ENCODE results near the gene WDR6.
"Not testable (repeated sequence)": the region's sequence is repeated elsewhere in the genome, so short reads cannot be mapped to it uniquely, and the experiment has no call there.

Gene WDR6

DNA sequence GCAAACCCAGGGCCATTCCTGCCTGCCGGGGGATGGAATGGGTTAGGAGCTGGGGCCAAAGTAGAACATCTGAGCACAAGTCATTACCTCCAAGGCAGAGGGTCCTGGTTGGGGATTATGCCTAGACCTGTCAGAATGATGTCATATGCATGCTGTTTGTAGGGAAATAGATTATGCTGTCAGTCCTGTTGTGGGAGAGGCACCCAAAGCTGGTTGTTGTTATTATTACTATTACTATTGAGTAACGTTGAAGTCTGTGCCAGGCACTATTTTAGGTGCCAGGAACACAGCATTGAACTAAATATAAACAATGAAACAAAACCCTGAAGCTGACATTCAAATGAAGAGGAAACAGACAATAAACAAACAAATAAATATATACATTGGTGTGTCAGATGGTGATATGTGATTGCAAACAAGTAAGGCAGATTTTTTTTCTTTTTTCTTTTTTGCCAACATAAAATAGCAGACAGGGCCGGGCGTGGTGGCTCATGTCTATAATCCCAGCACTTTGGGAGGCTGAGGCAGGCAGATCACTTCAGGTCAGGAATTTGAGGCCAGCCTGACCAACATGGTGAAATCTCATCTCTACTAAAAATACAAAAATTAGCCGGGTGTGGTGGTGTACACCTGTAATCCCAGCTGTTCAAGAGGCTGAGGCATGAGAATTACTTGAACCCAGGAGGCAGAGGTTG is 15.2 kb upstream of the WDR6 start:
- no peak for DNase-seq (ENCODE audit: extremely low read depth in 1 of 2, low read depth in 1 of 2)

DNA sequence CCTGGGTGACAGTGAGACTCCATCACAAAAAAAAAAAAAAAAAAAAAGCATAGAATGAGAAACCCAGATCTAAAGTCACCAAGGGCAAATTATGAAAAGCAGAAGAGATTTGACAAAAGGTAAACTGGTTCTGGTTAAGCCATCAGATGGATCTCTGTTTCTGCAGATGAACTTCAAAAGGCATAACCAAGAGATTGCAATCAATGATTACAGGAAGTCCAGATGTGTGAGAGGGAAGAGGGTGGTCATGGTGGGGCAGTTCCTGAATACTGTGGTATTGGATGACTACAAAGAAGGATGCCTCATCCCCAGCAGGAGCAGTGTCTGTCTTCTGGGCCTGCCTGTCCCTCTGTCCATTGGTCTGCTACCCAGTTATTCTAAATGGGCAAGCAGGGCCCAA is 13.4 kb upstream of the WDR6 start:
- no peak for DNase-seq (ENCODE audit: extremely low read depth in 1 of 2, low read depth in 1 of 2)

DNA sequence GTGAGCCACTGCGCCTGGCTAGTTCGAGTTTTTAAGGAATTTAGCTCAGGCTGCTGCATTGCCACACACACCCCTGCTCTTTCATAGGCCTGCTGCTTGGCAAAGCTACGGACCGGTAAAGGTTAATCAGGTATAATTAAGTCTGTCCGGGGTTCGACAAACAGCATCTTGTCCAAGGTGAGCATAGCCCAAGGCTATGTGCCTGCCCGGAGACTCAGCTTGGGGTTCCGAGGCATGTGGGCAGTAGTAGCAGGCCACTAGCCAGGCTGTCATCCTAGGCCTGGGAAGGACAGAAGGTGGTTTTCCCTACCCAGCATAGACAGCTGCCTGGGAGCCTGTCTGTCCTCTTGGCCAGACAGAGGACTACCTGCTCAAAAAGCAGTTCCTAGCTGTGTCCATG is 10.6 kb upstream of the WDR6 start:
- DNase-seq (ENCODE audit: extremely low read depth in 1 of 2, low read depth in 1 of 2), result no peak

DNA sequence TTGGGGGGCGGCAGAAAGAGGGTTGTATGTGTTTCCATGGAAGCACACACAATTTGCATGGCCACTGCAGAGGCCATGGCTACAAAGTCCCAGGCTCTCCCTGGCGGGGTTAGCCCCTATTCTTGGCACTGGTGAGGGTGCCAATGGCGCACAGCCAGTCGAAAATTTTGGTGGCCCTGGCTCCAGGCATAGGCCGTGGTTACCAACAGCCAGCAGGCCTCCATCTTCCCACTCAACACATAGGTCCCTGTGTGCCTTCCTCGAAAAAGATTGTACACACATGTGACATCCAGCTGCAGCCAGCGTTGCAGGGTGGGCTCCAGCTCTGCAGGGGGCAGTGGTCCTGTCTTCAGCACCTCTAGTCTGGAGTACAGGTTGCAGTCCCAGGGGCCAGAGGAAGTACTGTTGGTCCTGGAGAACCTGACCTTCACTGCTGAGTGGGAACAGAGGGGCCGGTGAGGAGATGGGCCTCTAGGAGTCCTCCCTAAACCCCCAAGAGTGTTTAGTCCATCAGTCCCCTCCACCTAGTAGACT is 10.0 kb upstream of the WDR6 start:
- DNase-seq (ENCODE audit: extremely low read depth in 1 of 2, low read depth in 1 of 2), result no peak

DNA sequence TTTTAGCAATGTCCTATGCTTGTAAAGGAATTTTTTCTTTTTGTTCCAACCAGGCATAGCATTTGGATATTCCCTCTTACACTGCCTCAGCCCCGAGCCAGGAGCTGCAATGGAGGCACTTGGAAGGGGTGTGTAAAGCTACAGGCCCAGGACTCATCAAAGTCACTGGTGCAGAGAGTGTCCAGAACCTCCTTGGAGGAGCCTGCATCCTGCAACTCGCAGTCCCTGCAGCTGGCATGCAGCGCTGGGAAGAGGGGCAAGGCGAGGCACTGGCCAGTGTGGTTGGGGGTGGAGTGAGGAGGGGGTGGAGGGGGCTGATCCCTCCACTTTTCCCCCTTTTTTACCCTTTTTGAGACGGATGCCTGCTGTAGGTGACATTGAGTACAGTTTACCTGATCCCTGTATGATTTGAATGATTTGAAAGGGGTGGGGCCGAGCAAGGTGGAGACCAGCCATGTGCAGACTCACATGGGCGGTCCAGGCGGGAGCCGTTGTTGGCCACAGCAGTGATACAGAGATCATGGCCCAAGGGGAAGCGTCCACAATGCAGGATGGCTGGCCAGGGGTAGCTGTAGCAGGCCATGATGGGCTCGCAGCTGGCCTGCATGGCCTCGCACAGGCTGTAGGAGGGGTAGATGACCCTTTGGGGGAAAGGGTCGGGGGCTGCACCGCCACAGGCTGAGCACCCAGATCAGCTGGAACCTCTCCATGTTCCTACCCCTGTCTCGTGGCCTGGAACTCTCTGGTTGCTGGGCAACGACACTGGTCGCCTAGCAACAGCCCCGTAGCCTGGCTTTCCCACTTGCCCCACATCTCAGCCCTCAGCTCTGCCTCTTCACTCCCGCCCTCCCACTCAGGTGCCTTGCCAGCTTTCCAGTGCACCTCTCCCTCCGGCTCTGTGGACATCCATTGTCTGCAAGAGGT is 9.2 kb upstream of the WDR6 start:
- no peak for DNase-seq (ENCODE audit: extremely low read depth in 1 of 2, low read depth in 1 of 2)

DNA sequence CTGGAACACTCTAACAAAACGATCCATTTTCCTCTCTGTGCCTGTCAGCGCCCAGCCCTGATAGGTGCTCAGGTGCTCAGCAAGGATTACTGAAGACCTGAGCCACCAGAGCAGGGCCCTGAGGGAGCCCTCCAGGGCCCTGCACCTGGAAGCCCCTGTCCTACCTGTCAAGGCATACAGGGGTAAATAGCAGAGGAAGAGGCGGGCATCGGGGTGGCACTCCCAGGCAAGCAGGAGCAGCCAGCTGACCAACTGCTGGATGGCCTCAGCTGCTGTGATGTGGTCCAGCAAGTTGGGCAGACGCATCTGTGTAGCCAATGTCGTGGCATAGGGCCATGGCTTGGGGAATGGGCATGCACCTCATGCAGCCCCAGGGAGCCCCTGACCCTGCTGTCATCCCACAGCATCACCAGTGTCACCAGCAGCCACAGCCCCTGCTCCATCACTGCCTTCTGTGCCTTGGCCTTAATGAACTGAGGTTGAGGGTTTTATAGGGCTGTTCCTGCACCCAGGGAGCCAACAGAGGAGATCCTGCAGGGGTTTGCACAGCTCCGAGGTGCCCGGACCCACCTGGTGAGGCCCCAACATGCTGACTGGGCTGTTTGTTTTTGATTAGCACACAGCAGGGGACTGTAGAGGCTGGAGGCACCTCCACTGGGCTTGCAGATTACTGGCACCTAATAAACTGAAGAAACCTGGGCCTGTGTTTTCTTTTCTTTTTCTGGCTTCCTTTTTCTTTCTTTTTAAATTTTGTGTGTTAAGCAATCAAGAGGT is 7.9 kb upstream of the WDR6 start:
- no peak for DNase-seq (ENCODE audit: extremely low read depth in 1 of 2, low read depth in 1 of 2)

DNA sequence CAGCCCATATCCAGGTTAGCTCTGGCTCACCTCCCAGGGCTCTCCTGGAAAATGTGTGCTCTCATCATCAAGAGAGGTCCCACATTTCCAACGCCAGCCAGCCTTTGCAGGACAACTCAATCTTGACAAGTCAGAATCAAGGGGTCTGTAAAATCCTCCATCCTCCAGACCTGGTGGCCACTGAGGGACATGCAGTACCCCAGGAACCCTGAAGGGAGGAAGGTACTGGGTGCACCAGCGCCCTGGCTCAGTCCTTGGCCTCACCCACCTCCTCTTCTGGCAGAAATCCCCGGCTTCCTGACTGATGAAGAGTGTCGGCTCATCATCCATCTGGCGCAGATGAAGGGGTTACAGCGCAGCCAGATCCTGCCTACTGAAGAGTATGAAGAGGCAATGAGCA is 6.0 kb upstream of the WDR6 start:
- no peak for DNase-seq (ENCODE audit: extremely low read depth in 1 of 2, low read depth in 1 of 2)

DNA sequence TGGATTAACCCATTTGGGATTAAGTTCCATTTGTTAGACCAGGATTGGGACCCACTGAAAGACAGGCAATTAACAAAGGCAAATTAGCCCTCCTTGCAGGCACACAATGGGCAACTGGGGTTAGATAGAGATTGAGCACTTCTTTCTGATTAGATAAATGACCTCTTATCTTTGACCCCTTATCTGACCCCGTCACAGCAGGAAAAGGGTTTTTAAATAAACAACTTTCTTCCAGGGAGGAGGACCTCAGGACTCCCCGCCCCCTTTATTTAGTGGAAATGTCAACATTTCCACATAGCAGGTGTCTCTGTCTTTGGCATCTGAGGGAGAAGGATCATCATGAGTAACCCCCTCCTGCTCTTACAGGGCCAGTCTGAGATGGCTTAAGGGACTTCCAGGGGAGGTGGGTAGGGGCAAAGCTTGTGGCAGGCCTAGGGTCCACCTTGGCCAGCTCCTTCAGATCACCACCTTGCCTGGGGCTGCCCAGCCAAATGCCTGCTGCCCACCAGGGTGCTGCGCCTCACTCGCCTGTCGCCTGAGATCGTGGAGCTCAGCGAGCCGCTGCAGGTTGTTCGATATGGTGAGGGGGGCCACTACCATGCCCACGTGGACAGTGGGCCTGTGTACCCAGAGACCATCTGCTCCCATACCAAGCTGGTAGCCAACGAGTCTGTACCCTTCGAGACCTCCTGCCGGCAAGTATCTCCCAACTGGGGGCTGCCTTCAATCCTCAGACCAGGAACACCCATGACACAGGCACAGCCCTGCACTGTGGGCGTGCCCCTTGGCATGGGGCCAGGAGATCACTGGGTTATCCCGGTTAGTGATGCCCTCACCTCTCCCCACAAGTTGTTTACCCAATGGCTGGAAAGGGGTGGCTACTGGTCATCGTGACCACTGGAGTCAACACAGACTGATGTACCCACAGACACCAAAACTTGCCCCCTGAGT is 2.6 kb upstream of the WDR6 start:
- no peak for DNase-seq (ENCODE audit: extremely low read depth in 1 of 2, low read depth in 1 of 2)

DNA sequence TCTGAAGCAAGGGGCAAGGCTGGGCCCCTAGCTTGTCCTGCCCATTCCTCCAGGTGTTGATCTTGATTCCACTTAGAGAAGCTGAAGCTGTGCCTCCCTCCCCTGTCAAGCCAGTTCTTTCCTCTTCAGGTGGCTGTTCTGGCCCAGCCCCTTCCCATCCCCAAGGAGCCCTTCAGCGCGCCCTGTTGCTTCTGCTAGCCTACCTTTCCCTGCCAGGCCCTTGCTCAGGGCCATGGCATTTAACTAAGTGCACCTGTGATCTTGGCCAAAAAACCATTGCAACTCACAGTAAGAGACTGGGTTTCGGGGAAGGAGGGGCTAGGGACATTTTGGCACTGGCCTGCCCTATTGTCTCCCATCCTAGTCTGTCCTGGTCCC is 1.9 kb upstream of the WDR6 start:
- no peak for DNase-seq (ENCODE audit: extremely low read depth in 1 of 2, low read depth in 1 of 2)

DNA sequence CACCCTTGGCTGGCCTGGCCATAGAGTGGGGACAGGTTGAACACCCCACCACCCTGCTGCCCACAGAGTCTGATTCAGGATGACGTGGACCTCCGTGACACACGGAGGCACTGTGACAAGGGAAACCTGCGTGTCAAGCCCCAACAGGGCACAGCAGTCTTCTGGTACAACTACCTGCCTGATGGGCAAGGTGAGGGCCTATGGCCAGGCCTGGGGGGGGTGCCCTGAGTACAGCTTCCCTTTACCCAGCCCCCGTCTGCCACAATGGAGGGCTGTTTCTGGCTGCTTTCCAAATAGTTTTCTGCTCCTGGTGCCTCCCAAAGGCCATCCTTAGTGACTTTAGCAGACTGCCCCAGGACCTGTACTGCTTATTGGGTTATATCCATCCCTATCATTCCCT is 1.2 kb upstream of the WDR6 start:
- no peak for DNase-seq (ENCODE audit: extremely low read depth in 1 of 2, low read depth in 1 of 2)

DNA sequence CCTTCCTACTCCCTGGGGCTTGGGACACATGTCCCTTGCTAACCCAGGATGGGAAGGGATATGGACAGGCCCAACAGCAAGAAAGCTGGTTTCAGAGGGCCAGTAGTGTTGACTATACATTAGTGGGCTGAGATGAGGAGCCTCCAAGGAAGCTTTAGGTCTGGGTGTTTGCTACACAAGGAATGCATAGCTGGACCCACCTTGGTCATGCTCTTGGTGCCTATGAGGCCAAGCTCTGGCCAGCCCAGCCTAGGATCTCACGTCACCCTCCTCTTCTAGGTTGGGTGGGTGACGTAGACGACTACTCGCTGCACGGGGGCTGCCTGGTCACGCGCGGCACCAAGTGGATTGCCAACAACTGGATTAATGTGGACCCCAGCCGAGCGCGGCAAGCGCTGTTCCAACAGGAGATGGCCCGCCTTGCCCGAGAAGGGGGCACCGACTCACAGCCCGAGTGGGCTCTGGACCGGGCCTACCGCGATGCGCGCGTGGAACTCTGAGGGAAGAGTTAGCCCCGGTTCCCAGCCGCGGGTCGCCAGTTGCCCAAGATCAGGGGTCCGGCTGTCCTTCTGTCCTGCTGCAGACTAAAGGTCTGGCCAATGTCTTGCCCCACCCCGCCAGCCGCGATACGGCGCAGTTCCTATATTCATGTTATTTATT is 653 bp upstream of the WDR6 start:
- no peak for DNase-seq (ENCODE audit: extremely low read depth in 1 of 2, low read depth in 1 of 2)

DNA sequence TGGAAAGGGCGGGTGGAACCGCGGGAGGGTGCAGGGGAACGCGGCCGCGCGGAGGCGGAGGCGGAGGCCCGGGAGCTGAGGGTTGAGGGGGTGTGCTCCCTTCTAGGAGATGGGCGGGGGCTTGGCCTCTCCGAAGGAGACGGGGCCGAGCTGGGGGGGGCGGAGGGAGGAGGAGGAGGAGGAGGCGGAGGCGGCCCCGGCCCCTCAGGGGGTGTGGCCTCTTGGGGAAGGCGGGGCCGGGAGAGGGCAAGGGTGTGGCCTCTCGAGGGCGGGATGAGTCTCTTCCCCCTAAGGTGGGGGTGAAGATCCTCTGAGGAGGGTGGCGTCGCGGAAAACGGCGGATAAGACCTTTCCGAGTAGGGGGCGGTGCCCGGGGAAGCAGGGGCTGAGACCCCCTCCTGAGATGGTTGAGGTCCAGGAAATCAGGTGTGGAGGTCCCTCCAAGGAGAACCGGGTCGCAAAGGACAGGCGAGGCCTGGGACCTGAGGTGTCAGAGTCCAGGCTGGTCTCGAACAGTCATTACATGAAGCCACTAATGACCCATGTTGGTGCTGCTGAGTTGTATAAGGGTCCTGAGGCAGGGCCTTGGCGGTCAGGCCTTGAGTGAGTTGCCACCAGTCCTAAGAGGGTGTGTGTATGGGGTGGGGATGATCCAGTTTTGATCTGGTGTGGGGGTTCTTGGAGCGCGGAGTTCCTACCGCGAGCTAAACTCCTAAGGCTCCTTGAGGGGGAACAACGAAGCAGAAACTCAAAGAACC is 759 bp downstream of the WDR6 start:
- peak; percentile 70 to 81 for DNase-seq (ENCODE audit: extremely low read depth in 1 of 2, low read depth in 1 of 2)

DNA sequence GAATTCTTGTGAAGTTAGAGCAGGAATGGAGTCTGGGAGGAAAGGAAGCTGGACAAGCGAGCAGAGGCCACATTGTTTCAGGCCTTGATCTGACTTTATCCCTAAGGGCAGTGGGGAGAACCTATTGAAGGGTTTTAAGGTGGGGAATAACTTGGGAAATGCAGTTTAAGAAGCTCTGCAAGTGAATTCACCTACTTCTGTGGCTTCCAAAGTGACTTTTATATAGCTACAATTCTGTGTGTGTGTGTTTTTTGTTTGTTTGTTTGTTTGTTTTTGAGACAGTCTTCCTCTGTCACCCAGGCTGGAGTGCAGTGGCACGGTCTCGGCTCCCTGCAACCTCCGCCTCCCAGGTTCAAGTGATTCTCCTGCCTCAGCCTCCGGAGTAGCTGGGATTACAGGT is 1.4 kb downstream of the WDR6 start:
- not testable (repeated sequence) for DNase-seq (ENCODE audit: extremely low read depth in 1 of 2, low read depth in 1 of 2)

DNA sequence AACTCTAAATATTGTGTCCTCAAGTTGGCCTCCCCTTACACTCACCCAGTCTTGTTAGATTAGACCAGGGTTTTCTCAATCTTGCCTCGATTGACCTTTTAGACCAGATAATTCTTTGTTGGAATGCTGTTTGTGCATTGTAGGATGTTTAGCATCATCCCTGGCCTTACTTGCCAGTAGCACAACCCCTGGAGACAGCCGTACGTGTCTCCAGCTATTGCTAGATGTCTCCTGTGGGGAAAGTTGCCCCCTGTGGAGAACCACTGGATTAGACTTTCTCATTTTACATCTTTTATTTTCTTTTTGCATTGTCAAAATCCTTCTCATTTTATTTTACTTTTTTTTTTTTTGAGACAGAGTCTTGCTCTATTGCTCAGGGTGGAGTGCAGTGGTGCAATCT is 2.2 kb downstream of the WDR6 start:
- no peak for DNase-seq (ENCODE audit: extremely low read depth in 1 of 2, low read depth in 1 of 2)

DNA sequence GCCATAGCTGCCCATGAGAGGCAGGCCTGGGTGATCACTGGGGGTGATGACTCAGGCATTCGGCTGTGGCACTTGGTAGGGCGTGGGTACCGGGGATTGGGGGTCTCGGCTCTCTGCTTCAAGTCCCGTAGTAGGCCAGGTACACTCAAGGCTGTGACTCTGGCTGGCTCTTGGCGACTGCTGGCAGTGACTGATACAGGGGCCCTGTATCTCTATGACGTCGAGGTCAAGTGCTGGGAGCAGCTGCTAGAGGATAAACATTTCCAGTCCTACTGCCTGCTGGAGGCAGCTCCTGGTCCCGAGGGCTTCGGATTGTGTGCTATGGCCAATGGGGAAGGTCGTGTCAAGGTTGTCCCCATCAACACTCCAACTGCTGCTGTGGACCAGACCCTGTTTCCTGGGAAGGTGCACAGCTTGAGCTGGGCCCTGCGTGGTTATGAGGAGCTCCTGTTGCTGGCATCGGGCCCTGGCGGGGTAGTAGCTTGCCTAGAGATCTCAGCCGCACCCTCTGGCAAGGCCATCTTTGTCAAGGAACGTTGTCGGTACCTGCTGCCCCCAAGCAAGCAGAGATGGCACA is 5.3 kb downstream of the WDR6 start:
- no peak for DNase-seq (ENCODE audit: extremely low read depth in 1 of 2, low read depth in 1 of 2)

DNA sequence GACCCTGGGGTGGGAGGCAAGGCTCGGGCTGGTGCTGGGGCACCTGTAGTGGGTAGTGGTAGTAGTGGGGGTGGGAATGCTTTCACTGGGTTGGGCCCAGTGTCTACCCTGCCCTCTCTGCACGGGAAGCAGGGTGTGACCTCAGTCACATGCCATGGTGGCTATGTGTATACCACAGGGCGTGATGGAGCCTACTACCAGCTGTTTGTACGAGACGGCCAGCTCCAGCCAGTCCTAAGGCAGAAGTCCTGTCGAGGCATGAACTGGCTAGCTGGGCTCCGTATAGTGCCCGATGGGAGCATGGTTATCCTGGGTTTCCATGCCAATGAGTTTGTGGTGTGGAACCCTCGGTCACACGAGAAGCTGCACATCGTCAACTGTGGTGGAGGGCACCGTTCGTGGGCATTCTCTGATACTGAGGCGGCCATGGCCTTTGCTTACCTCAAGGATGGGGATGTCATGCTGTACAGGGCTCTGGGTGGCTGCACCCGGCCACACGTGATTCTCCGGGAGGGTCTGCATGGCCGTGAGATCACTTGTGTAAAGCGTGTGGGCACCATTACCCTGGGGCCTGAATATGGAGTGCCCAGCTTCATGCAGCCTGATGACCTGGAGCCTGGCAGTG is 6.0 kb downstream of the WDR6 start:
- no peak for DNase-seq (ENCODE audit: extremely low read depth in 1 of 2, low read depth in 1 of 2)

DNA sequence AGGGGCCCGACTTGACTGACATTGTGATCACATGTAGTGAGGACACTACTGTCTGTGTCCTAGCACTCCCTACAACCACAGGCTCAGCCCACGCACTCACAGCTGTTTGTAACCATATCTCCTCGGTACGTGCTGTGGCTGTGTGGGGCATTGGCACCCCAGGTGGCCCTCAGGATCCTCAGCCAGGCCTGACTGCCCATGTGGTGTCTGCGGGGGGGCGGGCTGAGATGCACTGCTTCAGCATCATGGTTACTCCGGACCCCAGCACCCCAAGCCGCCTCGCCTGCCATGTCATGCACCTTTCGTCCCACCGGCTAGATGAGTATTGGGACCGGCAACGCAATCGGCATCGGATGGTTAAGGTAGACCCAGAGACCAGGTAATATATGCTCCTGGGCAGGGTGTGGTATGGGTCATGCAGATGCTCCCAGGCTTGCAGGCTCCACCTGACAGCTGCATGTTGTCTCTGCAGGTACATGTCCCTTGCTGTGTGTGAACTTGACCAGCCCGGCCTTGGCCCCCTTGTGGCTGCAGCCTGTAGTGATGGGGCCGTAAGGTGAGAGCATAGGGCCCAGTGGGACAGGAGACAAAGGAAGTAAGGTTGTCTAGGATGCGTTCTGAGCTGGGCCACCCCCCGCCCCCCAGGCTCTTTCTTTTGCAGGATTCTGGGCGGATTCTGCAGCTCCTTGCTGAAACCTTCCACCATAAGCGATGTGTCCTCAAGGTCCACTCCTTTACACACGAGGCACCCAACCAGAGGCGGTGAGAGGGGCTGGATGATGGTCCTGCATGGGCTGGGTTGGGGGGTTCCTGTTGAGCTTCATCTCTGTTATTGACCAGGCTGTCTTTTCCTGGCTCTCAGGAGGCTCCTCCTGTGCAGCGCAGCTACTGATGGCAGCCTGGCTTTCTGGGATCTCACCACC is 6.8 kb downstream of the WDR6 start:
- DNase-seq (ENCODE audit: extremely low read depth in 1 of 2, low read depth in 1 of 2), result no peak
